Trophoblast cell (in vitro differentiated cells and primary cell): ENCODE data around the gene NOL12.

Source experiments
- DNase-seq, 2 donors: peaks; one replicate each; pipeline ENCODE4 v3.0.0-alpha.2; 2016
- H2AFZ ChIP-seq: 2 replicates; pipeline ENCODE4 v1.6.1; 2013; ENCODE audit warnings: low read length, moderate library complexity, mild to moderate bottlenecking; ENCODE audit not compliant: insufficient read depth, poor library complexity
- H2AK5ac ChIP-seq: 2 replicates; pipeline ENCODE4 v1.6.1; 2013; ENCODE audit warnings: mild to moderate bottlenecking, low read length
- H2BK120ac ChIP-seq: 2 replicates; pipeline ENCODE4 v1.6.1; 2013; ENCODE audit warnings: low read length, mild to moderate bottlenecking, moderate library complexity; ENCODE audit not compliant: insufficient read depth, poor library complexity
- H2BK12ac ChIP-seq: 2 replicates; pipeline ENCODE4 v1.6.1; 2013; ENCODE audit warnings: mild to moderate bottlenecking, low read length, moderate library complexity
- H2BK5ac ChIP-seq: 2 replicates; pipeline ENCODE4 v1.6.1; 2013; ENCODE audit warnings: low read length, low read depth, moderate library complexity, mild to moderate bottlenecking; ENCODE audit not compliant: poor library complexity
- H3K14ac ChIP-seq: 2 replicates; pipeline ENCODE4 v1.6.1; 2013; ENCODE audit warnings: mild to moderate bottlenecking, low read length
- H3K18ac ChIP-seq: 2 replicates; pipeline ENCODE4 v1.6.1; 2013; ENCODE audit warnings: mild to moderate bottlenecking, low read length
- H3K23ac ChIP-seq: 2 replicates; pipeline ENCODE4 v1.6.1; 2013; ENCODE audit warnings: low read length
- H3K27ac ChIP-seq: 2 replicates; pipeline ENCODE4 v1.5.1; 2013; ENCODE audit warnings: low read depth, mild to moderate bottlenecking, inconsistent platforms, low read length, moderate library complexity
- H3K27me3 ChIP-seq: 2 replicates; pipeline ENCODE4 v1.6.1; 2013; ENCODE audit warnings: inconsistent platforms, mild to moderate bottlenecking, low read length, moderate library complexity; ENCODE audit not compliant: insufficient read depth
- H3K36me3 ChIP-seq, 2 experiments: 1 replicate in 1 of 2; 2 replicates in 1 of 2; pipeline ENCODE4 v1.6.1; 2013; ENCODE audit warnings: low read length in 2 of 2, mild to moderate bottlenecking in 2 of 2, moderate library complexity in 1 of 2; ENCODE audit not compliant: insufficient read depth in 2 of 2, control insufficient read depth in 1 of 2
- H3K4ac ChIP-seq: 2 replicates; pipeline ENCODE4 v1.6.1; 2013; ENCODE audit warnings: low read depth, mild to moderate bottlenecking, low read length, moderate library complexity
- H3K4me1 ChIP-seq, 2 experiments: 1 replicate in 1 of 2; 2 replicates in 1 of 2; pipeline ENCODE4 v1.6.1; 2013; ENCODE audit warnings: low read length in 2 of 2, mild to moderate bottlenecking in 2 of 2, moderate library complexity in 1 of 2; ENCODE audit not compliant: insufficient read depth in 2 of 2, control insufficient read depth in 1 of 2
- H3K4me2 ChIP-seq: 2 replicates; pipeline ENCODE4 v1.6.1; 2013; ENCODE audit warnings: inconsistent platforms, mild to moderate bottlenecking, low read length, moderate library complexity
- H3K4me3 ChIP-seq: 2 replicates; pipeline ENCODE4 v1.5.1; 2013; ENCODE audit warnings: mild to moderate bottlenecking, low read depth, low read length, inconsistent platforms
- H3K79me1 ChIP-seq: one replicate; pipeline ENCODE4 v1.6.1; 2013; ENCODE audit warnings: low read length
- H3K79me2 ChIP-seq: 2 replicates; pipeline ENCODE4 v1.6.1; 2013; ENCODE audit warnings: low read length, mild to moderate bottlenecking; ENCODE audit not compliant: control insufficient read depth, insufficient read depth, poor library complexity
- H3K9ac ChIP-seq: 2 replicates; pipeline ENCODE4 v1.6.1; 2013; ENCODE audit warnings: mild to moderate bottlenecking, low read length
- H3K9me3 ChIP-seq: 2 replicates; pipeline ENCODE4 v1.6.1; 2013; ENCODE audit warnings: low read depth, mild to moderate bottlenecking, control low read depth, inconsistent platforms, low read length; ENCODE audit not compliant: insufficient read depth
- H4K12ac ChIP-seq: 2 replicates; pipeline ENCODE4 v1.6.1; 2013; ENCODE audit warnings: low read depth, mild to moderate bottlenecking, low read length, moderate library complexity
- H4K8ac ChIP-seq: 2 replicates; pipeline ENCODE4 v1.6.1; 2013; ENCODE audit warnings: low read depth, mild to moderate bottlenecking, low read length, moderate library complexity
- H4K91ac ChIP-seq: one replicate; pipeline ENCODE4 v1.6.1; 2013; ENCODE audit warnings: low read depth, mild to moderate bottlenecking, low read length, moderate library complexity
- whole genome bisulfite sequencing: extraction: QIAGEN DNeasy Blood & Tissue Kit; methylation state at CpG from one replicate; pipeline ENCODE4 v1.1.7; 2013; ENCODE audit warnings: missing lambda C conversion rate; ENCODE audit not compliant: insufficient read length, insufficient coverage; ENCODE audit errors: extremely low coverage; 5-methylcytosine and 5-hydroxymethylcytosine counted together

NOL12 gene

DNA sequence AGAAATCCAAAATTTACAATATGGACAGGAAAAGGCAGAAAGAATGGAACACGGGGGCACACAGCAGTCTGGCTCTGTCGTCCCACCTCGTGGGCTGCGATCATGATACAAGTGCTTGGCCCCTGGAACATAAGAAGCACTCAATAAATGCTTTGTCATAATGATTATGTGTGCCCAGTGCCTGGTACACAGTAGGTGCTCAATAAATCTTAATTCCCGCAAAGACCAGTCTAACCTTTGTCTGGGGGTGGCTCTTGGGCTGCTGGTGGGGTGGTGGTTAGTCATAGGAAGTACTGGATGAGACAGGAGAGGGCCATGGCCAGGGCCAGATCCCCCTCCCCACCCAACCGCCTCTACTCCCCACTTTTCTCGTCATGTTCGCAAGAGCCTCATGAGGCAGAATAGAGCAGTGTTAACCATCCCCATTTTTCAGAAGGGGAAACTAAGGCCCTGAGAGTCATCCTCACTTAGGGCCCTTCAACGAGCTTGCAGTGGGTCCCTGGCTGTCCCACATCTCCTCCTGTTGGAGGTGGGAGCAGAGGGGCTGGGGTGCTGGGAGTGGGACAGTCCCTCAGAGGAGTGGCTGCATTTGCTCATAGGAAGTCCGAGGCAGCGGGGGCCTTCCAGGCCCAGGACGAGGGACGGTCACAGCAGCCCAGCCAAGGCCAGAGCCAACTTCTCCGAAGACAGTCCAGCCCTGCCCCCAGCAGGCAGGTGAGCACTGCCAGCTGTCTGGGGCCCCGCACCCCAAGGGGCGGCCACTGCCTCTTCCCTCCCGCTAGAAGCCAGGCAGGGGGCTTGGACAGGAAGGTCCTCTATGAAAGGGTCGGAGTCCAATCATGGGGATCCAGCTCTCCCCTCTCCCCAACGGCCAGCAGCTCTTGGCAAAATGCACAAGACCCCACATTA is 46.8 kb downstream of the NOL12 start:
- H3K79me1 ChIP-seq = peaks cover 2% of the 10 kb centered on the region
- DNase-seq = no peak
- H4K8ac ChIP-seq = no peak overlapping the region
- H2BK120ac ChIP-seq = no peak overlapping the region
- H2BK5ac ChIP-seq = no peak overlapping the region
- H3K4me1 ChIP-seq = no peaks in the 10 kb centered on the region
- H3K23ac ChIP-seq = no peak overlapping the region
- no peak overlapping the region for H3K4me3 ChIP-seq
- no CpG with 5 or more reads among the region's 19 CpGs for WGBS
- H2BK12ac ChIP-seq = no peak overlapping the region
- H3K9me3 ChIP-seq = no peaks in the 10 kb centered on the region
- H3K27ac ChIP-seq = no peak overlapping the region
- H3K4ac ChIP-seq = no peak overlapping the region
- H3K14ac ChIP-seq = no peak overlapping the region
- no peak overlapping the region for H3K9ac ChIP-seq
- no peak overlapping the region for H3K4me2 ChIP-seq
- H2AK5ac ChIP-seq = no peak overlapping the region
- H2AFZ ChIP-seq = no peak overlapping the region
- H4K91ac ChIP-seq = no peak overlapping the region
- H3K27me3 ChIP-seq = no peaks in the 10 kb centered on the region
- no peaks in the 10 kb centered on the region for H3K36me3 ChIP-seq
- H4K12ac ChIP-seq = no peak overlapping the region
- H3K79me2 ChIP-seq = no peaks in the 10 kb centered on the region
- H3K18ac ChIP-seq = no peak overlapping the region

DNA sequence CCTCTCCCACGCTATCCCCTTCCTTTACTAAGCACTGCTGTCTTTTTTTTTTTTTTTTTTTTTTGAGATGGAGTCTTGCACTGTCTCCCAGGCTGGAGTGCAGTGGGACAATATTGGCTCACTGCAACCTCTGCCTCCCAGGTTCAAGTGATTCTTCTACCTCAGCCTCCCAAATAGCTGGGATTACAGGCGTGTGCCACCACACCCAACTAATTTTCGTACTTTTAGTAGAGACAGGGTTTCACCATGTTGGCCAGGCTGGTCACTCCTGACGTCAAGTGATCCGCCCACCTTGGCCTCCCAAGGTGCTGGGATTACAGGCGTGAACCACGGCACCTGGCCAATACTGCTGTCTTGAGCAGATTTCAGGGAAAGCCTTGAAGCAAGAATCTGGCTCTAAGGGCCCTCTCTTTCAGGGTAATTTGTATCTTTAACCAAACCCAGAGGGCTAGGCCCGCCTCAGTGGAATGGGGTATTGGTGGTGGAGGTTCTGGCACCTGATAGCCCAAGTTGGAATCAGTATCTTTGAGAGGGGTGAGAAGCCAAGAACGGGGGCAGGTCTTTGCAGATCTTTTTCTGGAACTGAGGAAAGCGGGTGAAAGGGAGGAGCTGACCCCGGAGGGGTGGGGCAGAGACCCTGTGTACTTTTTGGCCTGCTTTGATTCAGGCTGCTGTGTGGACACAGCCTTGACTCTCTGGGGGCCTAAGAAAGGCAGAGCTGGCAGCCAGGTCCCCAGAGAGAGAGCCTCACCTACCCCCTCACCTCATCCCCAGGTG is 47.7 kb downstream of the NOL12 start:
- H3K9me3 ChIP-seq = no peaks in the 10 kb centered on the region

DNA sequence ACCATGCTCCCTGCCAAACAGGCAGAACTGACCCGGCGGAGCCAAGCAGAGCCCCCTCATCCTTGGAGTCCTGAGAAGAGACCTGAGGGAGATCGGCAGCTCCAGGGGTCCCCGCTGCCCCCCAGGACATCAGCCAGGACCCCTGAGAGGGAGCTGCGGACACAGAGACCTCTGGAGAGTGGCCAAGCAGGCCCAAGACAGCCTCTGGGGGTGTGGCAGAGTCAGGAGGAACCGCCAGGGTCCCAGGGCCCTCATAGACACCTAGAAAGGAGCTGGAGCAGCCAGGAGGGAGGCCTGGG is 48.2 kb downstream of the NOL12 start:
- whole genome bisulfite sequencing = no CpG with 5 or more reads among the region's 6 CpGs

More for the DNA sequence above, 47.7 kb downstream of the NOL12 start:
- no peak overlapping the region for H3K14ac ChIP-seq
- H2BK5ac ChIP-seq = no peak overlapping the region
- no peak overlapping the region for H3K23ac ChIP-seq
- no peak overlapping the region for H3K18ac ChIP-seq
- no peak overlapping the region for H3K4me3 ChIP-seq
- H3K9ac ChIP-seq = no peak overlapping the region
- H2BK12ac ChIP-seq = no peak overlapping the region
- WGBS = no CpG with 5 or more reads among the region's 11 CpGs
- no peak overlapping the region for H3K4ac ChIP-seq
- no peak overlapping the region for H3K27ac ChIP-seq
- H4K91ac ChIP-seq = no peak overlapping the region
- no peaks in the 10 kb centered on the region for H3K79me2 ChIP-seq
- H3K4me1 ChIP-seq = peaks cover under 1 to 2% of the 10 kb centered on the region in 2 experiments
- H3K4me2 ChIP-seq = no peak overlapping the region
- no peaks in the 10 kb centered on the region for H3K27me3 ChIP-seq
- DNase-seq = peak in 1 of 2 donors; percentile 19
- H4K12ac ChIP-seq = no peak overlapping the region
- no peak overlapping the region for H4K8ac ChIP-seq
- no peak overlapping the region for H2AK5ac ChIP-seq
- no peak overlapping the region for H2AFZ ChIP-seq
- no peak overlapping the region for H2BK120ac ChIP-seq
- H3K79me1 ChIP-seq = peaks cover 2% of the 10 kb centered on the region
- H3K36me3 ChIP-seq = no peaks in the 10 kb centered on the region

GRCh38 chr22:37734964-37735451 is 48.9 kb downstream of the NOL12 start:
- WGBS = no CpG with 5 or more reads among the region's 16 CpGs

More for the DNA sequence above, 48.2 kb downstream of the NOL12 start:
- Histone ChIP-seq H4K91ac (no peak overlapping the region), H3K27ac (no peak overlapping the region), H3K79me2 (no peaks in the 10 kb centered on the region), H3K4ac (no peak overlapping the region), H3K4me2 (no peak overlapping the region), H3K36me3 (no peaks in the 10 kb centered on the region), H3K4me1 (peaks cover 5 to 6% of the 10 kb centered on the region in 2 experiments), H3K23ac (no peak overlapping the region), H3K9ac (no peak overlapping the region), H3K27me3 (no peaks in the 10 kb centered on the region), H2BK12ac (no peak overlapping the region), H3K4me3 (no peak overlapping the region), H2AK5ac (no peak overlapping the region), H4K8ac (no peak overlapping the region), H3K79me1 (peaks cover 2% of the 10 kb centered on the region), H3K14ac (no peak overlapping the region), H2BK120ac (no peak overlapping the region), H2AFZ (no peak overlapping the region), H3K18ac (no peak overlapping the region), H4K12ac (no peak overlapping the region), H3K9me3 (no peaks in the 10 kb centered on the region), H2BK5ac (no peak overlapping the region)
- no peak for DNase-seq

More at GRCh38 chr22:37734964-37735451, 48.9 kb downstream of the NOL12 start:
- Histone ChIP-seq H3K9me3 (no peaks in the 10 kb centered on the region), H3K36me3 (no peaks in the 10 kb centered on the region), H2BK12ac (peak overlapping the region; percentile 12), H3K79me1 (peaks cover 2% of the 10 kb centered on the region), H4K91ac (no peak overlapping the region), H3K18ac (peak overlapping the region; percentile 27), H2BK5ac (no peak overlapping the region), H3K27ac (no peak overlapping the region), H3K4me2 (no peak overlapping the region), H3K4me3 (no peak overlapping the region), H4K12ac (no peak overlapping the region), H2AK5ac (peak overlapping the region; percentile 18), H2AFZ (no peak overlapping the region), H4K8ac (no peak overlapping the region), H3K79me2 (no peaks in the 10 kb centered on the region), H3K9ac (no peak overlapping the region), H3K23ac (no peak overlapping the region), H2BK120ac (no peak overlapping the region), H3K14ac (peak overlapping the region; percentile 34), H3K4ac (no peak overlapping the region), H3K4me1 (peaks cover 11 to 12% of the 10 kb centered on the region in 2 experiments), H3K27me3 (no peaks in the 10 kb centered on the region)
- peak in 1 of 2 donors; percentile 60 for DNase-seq
